ENCODE data around the gene ABCA4.
A peak's percentile ranks its signal among the peaks of the same experiment; 100 is the strongest.

ABCA4 gene

DNA sequence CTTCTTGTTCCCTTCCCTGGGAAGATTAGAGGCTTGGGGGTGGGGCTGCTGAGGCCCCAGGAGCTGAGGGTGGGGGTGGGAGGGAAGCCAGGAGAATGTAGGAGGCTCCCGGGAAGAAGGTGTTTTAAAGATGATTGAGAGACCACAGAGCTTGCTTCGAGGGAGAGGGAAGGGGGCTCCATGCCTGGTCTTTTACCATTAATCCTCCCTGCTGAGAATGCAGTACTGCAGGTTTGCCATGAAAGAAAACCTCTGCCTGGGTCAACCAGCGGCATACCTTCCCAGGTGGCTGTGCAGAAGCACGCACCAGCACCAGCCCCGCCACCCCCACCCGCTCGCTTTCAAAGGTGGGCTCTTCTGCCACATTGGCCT lies 15.4 kb downstream of the ABCA4 start:
- Histone ChIP-seq H2AK5ac (ENCODE audit: low read length) (peak overlapping the region; percentile 99), H3K27ac (ENCODE audit: low read depth, low read length) (peak overlapping the region; percentile 100), H3K27me3 (ENCODE audit: insufficient read depth, low read length) (no peaks in the 10 kb centered on the region), H3K4me2 (ENCODE audit: low read length) (peak overlapping the region; percentile 38), H3K18ac (ENCODE audit: low read length) (peak overlapping the region; percentile 91), H2BK120ac (ENCODE audit: insufficient read depth, low read length, poor library complexity) (peak overlapping the region; percentile 99), H4K91ac (ENCODE audit: low read depth, low read length) (peak overlapping the region; percentile 98), H3K79me1 (ENCODE audit: low read length) (peaks cover 76% of the 10 kb centered on the region), H2BK12ac (ENCODE audit: low read length) (peak overlapping the region; percentile 99), H2BK5ac (ENCODE audit: low read depth, low read length, poor library complexity) (peak overlapping the region; percentile 99), H4K12ac (ENCODE audit: low read depth, low read length) (peak overlapping the region; percentile 79), H3K9me3 (ENCODE audit: insufficient read depth, low read depth, low read length) (peaks cover 3% of the 10 kb centered on the region), H3K4me1 (ENCODE audit: control insufficient read depth in 1 of 2, insufficient read depth in 2 of 2, low read length in 2 of 2) (peaks cover 50 to 54% of the 10 kb centered on the region in 2 experiments), H3K4me3 (ENCODE audit: low read depth, low read length) (no peak overlapping the region), H2AFZ (ENCODE audit: insufficient read depth, low read length, poor library complexity) (peak overlapping the region; percentile 53), H3K23ac (ENCODE audit: low read length) (no peak overlapping the region), H3K79me2 (ENCODE audit: control insufficient read depth, insufficient read depth, low read length, poor library complexity) (peaks cover 24% of the 10 kb centered on the region), H3K4ac (ENCODE audit: low read depth, low read length) (peak overlapping the region; percentile 80), H4K8ac (ENCODE audit: low read depth, low read length) (peak overlapping the region; percentile 97), H3K36me3 (ENCODE audit: control insufficient read depth in 1 of 2, insufficient read depth in 2 of 2, low read length in 2 of 2) (no peaks in the 10 kb centered on the region), H3K9ac (ENCODE audit: low read length) (peak overlapping the region; percentile 75), H3K14ac (ENCODE audit: low read length) (peak overlapping the region; percentile 98)
- WGBS (ENCODE audit: extremely low coverage, insufficient coverage, insufficient read length), result no CpG with 5 or more reads among the region's 7 CpGs
- DNase-seq, result peak; percentile 62 to 73

DNA sequence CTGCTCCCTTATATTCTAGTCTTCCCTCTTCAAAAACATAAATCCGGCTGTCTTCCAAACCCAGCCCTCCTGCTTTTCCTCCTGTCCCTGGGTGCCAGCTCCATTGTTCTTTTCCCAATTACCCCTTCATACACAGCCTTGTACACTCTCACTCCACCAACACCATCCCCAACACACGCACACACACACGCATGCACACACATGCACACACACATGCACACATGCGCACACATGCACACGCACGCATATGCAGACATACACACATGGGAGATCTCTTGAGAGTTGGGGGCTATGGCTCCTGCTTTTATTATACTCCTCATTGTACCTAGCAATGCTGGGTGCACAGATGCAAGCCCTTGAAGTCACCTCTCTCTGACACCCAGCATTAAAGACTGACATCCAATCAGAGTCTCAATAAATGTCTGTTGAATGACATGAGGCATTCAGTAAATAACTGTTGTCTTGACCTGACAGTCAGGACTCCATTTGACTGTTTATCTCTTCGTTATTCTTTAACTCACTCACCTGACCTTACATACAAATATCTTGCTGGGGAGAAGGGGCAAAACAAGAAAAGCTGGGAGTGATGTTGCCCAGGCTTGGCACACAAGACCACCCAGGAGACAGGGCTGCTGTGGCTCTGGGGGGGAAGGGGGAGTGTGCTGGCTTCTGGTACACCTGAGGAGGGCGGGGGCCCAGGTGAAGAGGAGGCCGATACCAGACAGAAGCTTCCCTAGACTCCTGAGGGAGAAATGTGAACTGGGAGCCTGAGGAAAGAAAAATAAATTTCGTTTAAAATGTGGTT lies 16.0 kb downstream of the ABCA4 start:
- peak overlapping the region; percentile 97 for H2BK5ac ChIP-seq (ENCODE audit: low read depth, low read length, poor library complexity)
- H2AK5ac ChIP-seq (ENCODE audit: low read length), result peak overlapping the region; percentile 46
- H4K8ac ChIP-seq (ENCODE audit: low read depth, low read length), result peak overlapping the region; percentile 56
- H4K91ac ChIP-seq (ENCODE audit: low read depth, low read length), result peak overlapping the region; percentile 89
- peak overlapping the region; percentile 24 for H3K9ac ChIP-seq (ENCODE audit: low read length)
- H3K4me1 ChIP-seq (ENCODE audit: control insufficient read depth in 1 of 2, insufficient read depth in 2 of 2, low read length in 2 of 2), result peaks cover 52 to 59% of the 10 kb centered on the region in 2 experiments
- H4K12ac ChIP-seq (ENCODE audit: low read depth, low read length), result no peak overlapping the region
- H3K14ac ChIP-seq (ENCODE audit: low read length), result peak overlapping the region; percentile 54
- WGBS (ENCODE audit: extremely low coverage, insufficient coverage, insufficient read length), result 100% methylated on average over 1 of the region's 10 CpGs
- H3K79me2 ChIP-seq (ENCODE audit: control insufficient read depth, insufficient read depth, low read length, poor library complexity), result peaks cover 27% of the 10 kb centered on the region
- H3K18ac ChIP-seq (ENCODE audit: low read length), result peak overlapping the region; percentile 67
- H2AFZ ChIP-seq (ENCODE audit: insufficient read depth, low read length, poor library complexity), result peak overlapping the region; percentile 9
- H3K79me1 ChIP-seq (ENCODE audit: low read length), result peaks cover 79% of the 10 kb centered on the region
- peak overlapping the region; percentile 55 for H3K4ac ChIP-seq (ENCODE audit: low read depth, low read length)
- H3K36me3 ChIP-seq (ENCODE audit: control insufficient read depth in 1 of 2, insufficient read depth in 2 of 2, low read length in 2 of 2), result no peaks in the 10 kb centered on the region
- H3K27me3 ChIP-seq (ENCODE audit: insufficient read depth, low read length), result no peaks in the 10 kb centered on the region
- peaks cover 3% of the 10 kb centered on the region for H3K9me3 ChIP-seq (ENCODE audit: insufficient read depth, low read depth, low read length)
- H3K4me2 ChIP-seq (ENCODE audit: low read length), result no peak overlapping the region
- H2BK120ac ChIP-seq (ENCODE audit: insufficient read depth, low read length, poor library complexity), result peak overlapping the region; percentile 98
- peak in 1 of 2 donors; percentile 80 for DNase-seq
- no peak overlapping the region for H3K4me3 ChIP-seq (ENCODE audit: low read depth, low read length)
- H2BK12ac ChIP-seq (ENCODE audit: low read length), result peak overlapping the region; percentile 100
- H3K27ac ChIP-seq (ENCODE audit: low read depth, low read length), result peak overlapping the region; percentile 99
- peak overlapping the region; percentile 63 for H3K23ac ChIP-seq (ENCODE audit: low read length)

- Histone ChIP-seq H3K79me2 (ENCODE audit: control insufficient read depth, insufficient read depth, low read length, poor library complexity) (peaks cover 31% of the 10 kb centered on the region), H2BK120ac (ENCODE audit: insufficient read depth, low read length, poor library complexity) (peak overlapping the region; percentile 98), H3K4me3 (ENCODE audit: low read depth, low read length) (no peak overlapping the region), H2AK5ac (ENCODE audit: low read length) (peak overlapping the region; percentile 46), H3K4me2 (ENCODE audit: low read length) (no peak overlapping the region), H3K18ac (ENCODE audit: low read length) (peak overlapping the region; percentile 58), H2BK12ac (ENCODE audit: low read length) (peak overlapping the region; percentile 100), H3K4ac (ENCODE audit: low read depth, low read length) (peak overlapping the region; percentile 49), H3K23ac (ENCODE audit: low read length) (no peak overlapping the region), H3K4me1 (ENCODE audit: control insufficient read depth in 1 of 2, insufficient read depth in 2 of 2, low read length in 2 of 2) (peaks cover 56 to 63% of the 10 kb centered on the region in 2 experiments), H3K36me3 (ENCODE audit: control insufficient read depth in 1 of 2, insufficient read depth in 2 of 2, low read length in 2 of 2) (no peaks in the 10 kb centered on the region), H2BK5ac (ENCODE audit: low read depth, low read length, poor library complexity) (peak overlapping the region; percentile 97), H3K14ac (ENCODE audit: low read length) (peak overlapping the region; percentile 54), H3K27ac (ENCODE audit: low read depth, low read length) (peak overlapping the region; percentile 99), H3K9me3 (ENCODE audit: insufficient read depth, low read depth, low read length) (peaks cover 3% of the 10 kb centered on the region), H2AFZ (ENCODE audit: insufficient read depth, low read length, poor library complexity) (peak overlapping the region; percentile 84), H4K12ac (ENCODE audit: low read depth, low read length) (peak overlapping the region; percentile 29), H3K27me3 (ENCODE audit: insufficient read depth, low read length) (no peaks in the 10 kb centered on the region), H4K91ac (ENCODE audit: low read depth, low read length) (peak overlapping the region; percentile 89), H3K9ac (ENCODE audit: low read length) (no peak overlapping the region), H3K79me1 (ENCODE audit: low read length) (peaks cover 79% of the 10 kb centered on the region), H4K8ac (ENCODE audit: low read depth, low read length) (peak overlapping the region; percentile 28)
- DNase-seq, result no peak
- no CpG with 5 or more reads among the region's 9 CpGs for WGBS (ENCODE audit: extremely low coverage, insufficient coverage, insufficient read length)
Measured at GRCh38 chr1:94104127-94104684, 16.7 kb downstream of the ABCA4 start.

DNA sequence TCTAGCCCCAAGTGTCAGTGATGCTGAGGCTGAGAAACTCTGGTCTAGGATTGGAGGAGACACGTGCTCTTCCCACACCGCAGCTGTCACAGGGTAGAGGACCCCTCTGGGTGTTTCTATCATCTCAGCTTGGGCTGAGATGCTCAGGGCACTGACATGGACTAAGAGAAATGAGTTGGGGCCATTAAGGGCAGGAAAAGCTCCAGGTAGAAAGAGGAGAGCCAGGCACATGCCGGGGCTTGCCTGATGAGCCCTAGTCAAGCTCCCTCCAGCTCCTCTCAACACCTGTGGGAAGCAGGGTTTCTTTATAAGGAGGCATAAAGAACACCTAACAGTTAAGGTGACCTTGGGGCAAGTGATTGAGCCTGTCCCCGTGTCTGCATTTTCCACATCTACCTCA lies 17.3 kb downstream of the ABCA4 start:
- DNase-seq, result no peak
- Histone ChIP-seq H3K4me3 (ENCODE audit: low read depth, low read length) (no peak overlapping the region), H3K79me2 (ENCODE audit: control insufficient read depth, insufficient read depth, low read length, poor library complexity) (peaks cover 34% of the 10 kb centered on the region), H3K9ac (ENCODE audit: low read length) (no peak overlapping the region), H4K91ac (ENCODE audit: low read depth, low read length) (peak overlapping the region; percentile 89), H2BK120ac (ENCODE audit: insufficient read depth, low read length, poor library complexity) (peak overlapping the region; percentile 98), H4K12ac (ENCODE audit: low read depth, low read length) (peak overlapping the region; percentile 20), H3K23ac (ENCODE audit: low read length) (no peak overlapping the region), H3K14ac (ENCODE audit: low read length) (peak overlapping the region; percentile 54), H3K4ac (ENCODE audit: low read depth, low read length) (peak overlapping the region; percentile 49), H2AFZ (ENCODE audit: insufficient read depth, low read length, poor library complexity) (no peak overlapping the region), H4K8ac (ENCODE audit: low read depth, low read length) (peak overlapping the region; percentile 28), H2AK5ac (ENCODE audit: low read length) (peak overlapping the region; percentile 46), H3K4me2 (ENCODE audit: low read length) (no peak overlapping the region), H3K27ac (ENCODE audit: low read depth, low read length) (peak overlapping the region; percentile 99), H3K4me1 (ENCODE audit: control insufficient read depth in 1 of 2, insufficient read depth in 2 of 2, low read length in 2 of 2) (peaks cover 59 to 66% of the 10 kb centered on the region in 2 experiments), H2BK12ac (ENCODE audit: low read length) (peak overlapping the region; percentile 100), H3K27me3 (ENCODE audit: insufficient read depth, low read length) (no peaks in the 10 kb centered on the region), H3K9me3 (ENCODE audit: insufficient read depth, low read depth, low read length) (peaks cover 3% of the 10 kb centered on the region), H3K18ac (ENCODE audit: low read length) (peak overlapping the region; percentile 58), H3K36me3 (ENCODE audit: control insufficient read depth in 1 of 2, insufficient read depth in 2 of 2, low read length in 2 of 2) (no peaks in the 10 kb centered on the region), H3K79me1 (ENCODE audit: low read length) (peaks cover 80% of the 10 kb centered on the region), H2BK5ac (ENCODE audit: low read depth, low read length, poor library complexity) (peak overlapping the region; percentile 97)
- no CpG with 5 or more reads among the region's 4 CpGs for WGBS (ENCODE audit: extremely low coverage, insufficient coverage, insufficient read length)
